Left lung (tissue), 10 donors: Measurements from ENCODE around the gene RALA. TPM values are rescaled to one million over a fixed set of nuclear protein-coding genes. Genes with fewer than 3 reads are reported as not detected.

Experiments
- ATAC-seq: fragments of 200-7000 bp; cut with Tn5 transposase; one replicate; pipeline ENCODE4 v1.9.1; 2020; ENCODE audit warnings: moderate library complexity
- DNase-seq, 4 donors: peaks; one replicate each; pipeline ENCODE4 v3.0.0-alpha.2; 2013 to 2020
- H3K27ac ChIP-seq, 2 donors: fragments of 200-600 bp; sonication (generic) in 1 of 2; one replicate each; pipeline versions ENCODE4 v1.5.0 to v1.8.0; 2020 to 2021
- H3K27me3 ChIP-seq, 2 donors: fragments of 200-600 bp; sonication (generic) in 1 of 2; one replicate each; pipeline versions ENCODE4 v1.5.0 to v1.8.0; 2020 to 2021
- H3K36me3 ChIP-seq, 2 donors: fragments of 200-600 bp; sonication (generic) in 1 of 2; one replicate each; pipeline versions ENCODE4 v1.5.0 to v1.8.0; 2020 to 2021
- H3K4me1 ChIP-seq, 2 donors: fragments of 200-600 bp; one replicate each; pipeline ENCODE4 v1.8.0; 2021
- H3K4me3 ChIP-seq, 2 donors: fragments of 200-600 bp; sonication (generic) in 1 of 2; one replicate each; pipeline versions ENCODE4 v1.5.0 to v1.8.0; 2020 to 2021; ENCODE audit warnings: mild to moderate bottlenecking in 1 of 2
- H3K9me3 ChIP-seq, 2 donors: fragments of 200-600 bp; sonication (generic) in 1 of 2; one replicate each; pipeline versions ENCODE4 v1.5.0 to v1.8.0; 2020 to 2021
- CTCF ChIP-seq, 2 donors: fragments of 200-600 bp; sonication (generic) in 1 of 2; IDR thresholded peaks; one replicate each; pipeline versions ENCODE4 v1.5.0 to v1.8.0; 2021; ENCODE audit warnings: antibody characterized with exemption in 2 of 2
- intact Hi-C, 2 donors: fragments of 100-400 bp; cut with DNase I; formaldehyde crosslinking; loops; one replicate each; pipeline versions ENCODE4 v1.11.2 to v1.14.2; 2022
- polyA plus RNA-seq, 6 donors: library from polyadenylated mRNA; unstranded; fragments of 120-200 nt; gene quantifications; one replicate each; pipeline ENCODE4 v1.2.1, GENCODE V29; 2013; ENCODE audit not compliant: insufficient read length in 6 of 6
- total RNA-seq, 2 donors: library from RNA; stranded (reverse); fragmentation: NEBNext Ultra II Directional; extraction: Animal tissue kit (Norgen Biotek cat#: 25700); gene quantifications; one replicate each; pipeline ENCODE4 v1.2.1, GENCODE V29; 2021
- donor health status: DM: no; HTN: yes; CAD: no.
- donor health status: DM: no; HTN: no; CAD: no.

The RALA gene
- total and polyA plus RNA-seq, 8 donors: 45.8 to 114 (median 91.5) TPM

- Histone ChIP-seq H3K36me3 (peaks cover 0 to 48% of the 10 kb centered on the region in 2 donors), H3K4me3 (no peak overlapping the region), H3K4me1 (peaks cover 0 to 23% of the 10 kb centered on the region in 2 donors), H3K27ac (no peak overlapping the region), H3K9me3 (no peaks in the 10 kb centered on the region), H3K27me3 (no peaks in the 10 kb centered on the region)
- no peak for ATAC-seq
- TF ChIP-seq CTCF (IDR thresholded peaks at IDR 0.05): no peak
- DNase-seq: no peak
- intact Hi-C loops: no loop called here
Observed at GRCh38 chr7:39702133-39702532, 78.8 kb downstream of the RALA start.

GRCh38 chr7:39703144-39703543, 79.8 kb downstream of the RALA start:
- intact Hi-C loops: no loop called here
- no peak for ATAC-seq
- H3K27ac ChIP-seq: no peak overlapping the region

GRCh38 chr7:39709029-39709428, 85.7 kb downstream of the RALA start:
- no peak overlapping the region for H3K27ac ChIP-seq
- H3K4me1 ChIP-seq: no peaks in the 10 kb centered on the region
- TF ChIP-seq CTCF (IDR thresholded peaks at IDR 0.05): no peak
- H3K36me3 ChIP-seq: peaks cover 0 to 28% of the 10 kb centered on the region in 2 donors
- no peak for ATAC-seq
- no peak overlapping the region for H3K4me3 ChIP-seq
- H3K9me3 ChIP-seq: peaks cover 3 to 7% of the 10 kb centered on the region in 2 donors
- no peaks in the 10 kb centered on the region for H3K27me3 ChIP-seq
- intact Hi-C loops: no loop called here
- DNase-seq: no peak

More at GRCh38 chr7:39703144-39703543, 79.8 kb downstream of the RALA start:
- H3K27me3 ChIP-seq: no peaks in the 10 kb centered on the region
- TF ChIP-seq CTCF (IDR thresholded peaks at IDR 0.05): no peak
- no peak for DNase-seq
- no peaks in the 10 kb centered on the region for H3K9me3 ChIP-seq
- no peak overlapping the region for H3K4me3 ChIP-seq
- peaks cover 0 to 23% of the 10 kb centered on the region in 2 donors for H3K4me1 ChIP-seq
- peaks cover 0 to 47% of the 10 kb centered on the region in 2 donors for H3K36me3 ChIP-seq

GRCh38 chr7:39709768-39710311, 86.5 kb downstream of the RALA start:
- Histone ChIP-seq H3K27ac (no peak overlapping the region), H3K9me3 (peaks cover 4 to 15% of the 10 kb centered on the region in 2 donors), H3K36me3 (peaks cover 0 to 21% of the 10 kb centered on the region in 2 donors), H3K4me1 (no peaks in the 10 kb centered on the region), H3K4me3 (no peak overlapping the region), H3K27me3 (no peaks in the 10 kb centered on the region)
- peak in 3 of 4 donors; percentile 58 to 96 (median 89) for DNase-seq
- no peak for TF ChIP-seq CTCF (IDR thresholded peaks at IDR 0.05)
- intact Hi-C loops: no loop called here
- ATAC-seq: peak; percentile 89

GRCh38 chr7:39712751-39713150, 89.4 kb downstream of the RALA start:
- Histone ChIP-seq H3K27ac (no peak overlapping the region), H3K4me3 (no peak overlapping the region), H3K27me3 (no peaks in the 10 kb centered on the region), H3K9me3 (peaks cover 4 to 24% of the 10 kb centered on the region in 2 donors), H3K36me3 (peaks cover 0 to 1% of the 10 kb centered on the region in 2 donors), H3K4me1 (no peaks in the 10 kb centered on the region)
- DNase-seq: no peak
- intact Hi-C loops: no loop called here
- no peak for ATAC-seq
- no peak for TF ChIP-seq CTCF (IDR thresholded peaks at IDR 0.05)
